SH-SY5Y (cell line): ENCODE data around the gene TMEM236.

Experiments
- GATA2 ChIP-seq: IDR thresholded peaks from 2 replicates; pipeline ENCODE4 v1.6.1; 2011; ENCODE audit warnings: mild to moderate bottlenecking, low read depth, low read length
- GATA3 ChIP-seq: IDR thresholded peaks from 2 replicates; pipeline ENCODE4 v1.6.1; 2011; ENCODE audit warnings: low read depth, mild to moderate bottlenecking, low read length, moderate library complexity

- no peak for TF ChIP-seq GATA2
- no peak for TF ChIP-seq GATA3
Observed at GRCh38 chr10:17725703-17726102, 26.3 kb upstream of the TMEM236 start.
